ENCODE measurements around the gene RPS2.

The RPS2 gene

GRCh38 chr16:1971796-1972489 lies 7.3 kb upstream of the RPS2 start, which contains the start of gene TBL3 (continued):
- TF ChIP-seq EGR2 (tag by site-specific recombination; IDR thresholded peaks at IDR 0.05; ENCODE audit: low read depth) (peak; percentile 51), ZNF549 (tag by site-specific recombination; IDR thresholded peaks at IDR 0.05) (no peak), ZNF132 (tag by site-specific recombination; IDR thresholded peaks at IDR 0.05; ENCODE audit: borderline replicate concordance) (no peak), REPIN1 (tag by site-specific recombination; IDR thresholded peaks at IDR 0.05; ENCODE audit: low read depth) (no peak), PRDM6 (tag by site-specific recombination; IDR thresholded peaks at IDR 0.05) (no peak; the same call in 1 of the 2 replicates), KLF7 (tag by site-specific recombination; IDR thresholded peaks at IDR 0.05; ENCODE audit: borderline replicate concordance) (peak; percentile 67; the same call in 1 of the 2 replicates), ZNF639 (tag by site-specific recombination; IDR thresholded peaks at IDR 0.05) (peak; percentile 99), ZNF600 (tag by site-specific recombination; IDR thresholded peaks at IDR 0.05) (no peak; the same call in 1 of the 2 replicates), ZNF514 (tag by site-specific recombination; IDR thresholded peaks at IDR 0.05) (no peak), SALL2 (tag by site-specific recombination; IDR thresholded peaks at IDR 0.05; ENCODE audit: borderline replicate concordance) (no peak), ZNF324 (tag by site-specific recombination; IDR thresholded peaks at IDR 0.05) (peak; percentile 88), ZBTB20 (tag by site-specific recombination; IDR thresholded peaks at IDR 0.05) (peak; percentile 72), OSR2 (tag by site-specific recombination; IDR thresholded peaks at IDR 0.05) (no peak), WT1 (tag by site-specific recombination; IDR thresholded peaks at IDR 0.05) (peak; percentile 64), ZNF610 (tag by site-specific recombination; IDR thresholded peaks at IDR 0.05; ENCODE audit: borderline replicate concordance) (peak; percentile 49; the same call in 1 of the 2 replicates), ZNF394 (tag by site-specific recombination; IDR thresholded peaks at IDR 0.05; ENCODE audit: borderline replicate concordance) (peak; percentile 75; the same call in 1 of the 2 replicates), ZNF202 (tag by site-specific recombination; IDR thresholded peaks at IDR 0.05; ENCODE audit: borderline replicate concordance) (no peak), TCF7L2 (IDR thresholded peaks at IDR 0.05; ENCODE audit: borderline replicate concordance, low read depth, low read length) (no peak), ZNF175 (tag by site-specific recombination; IDR thresholded peaks at IDR 0.05) (no peak), ZNF266 (tag by site-specific recombination; IDR thresholded peaks at IDR 0.05; ENCODE audit: low read depth) (no peak), ZNF157 (tag by site-specific recombination; IDR thresholded peaks at IDR 0.05) (no peak), ZNF560 (tag by site-specific recombination; IDR thresholded peaks at IDR 0.05; ENCODE audit: borderline replicate concordance) (no peak), CTCF (tag by site-specific recombination; IDR thresholded peaks at IDR 0.05) (peak; percentile 30), ZNF423 (tag by site-specific recombination; IDR thresholded peaks at IDR 0.05) (no peak), ZNF473 (tag by site-specific recombination; IDR thresholded peaks at IDR 0.05) (no peak), ZNF10 (tag by site-specific recombination; IDR thresholded peaks at IDR 0.05) (peak; percentile 48; the same call in 1 of the 2 replicates), GFI1B (tag by site-specific recombination; IDR thresholded peaks at IDR 0.05) (no peak), ZBTB8A (tag by site-specific recombination; IDR thresholded peaks at IDR 0.05) (peak; percentile 68), ZNF558 (tag by site-specific recombination; IDR thresholded peaks at IDR 0.05) (no peak), ZNF24 (tag by site-specific recombination; IDR thresholded peaks at IDR 0.05) (peak; percentile 92), BCL6B (tag by site-specific recombination; IDR thresholded peaks at IDR 0.05) (peak; percentile 56; the same call in 1 of the 2 replicates), ZNF510 (tag by site-specific recombination; IDR thresholded peaks at IDR 0.05; ENCODE audit: insufficient replicate concordance) (no peak), ZSCAN4 (tag by site-specific recombination; IDR thresholded peaks at IDR 0.05) (0 out of 2 replicates have a peak, but pooled peaks have one; percentile 6), ZNF529 (tag by site-specific recombination; IDR thresholded peaks at IDR 0.05; ENCODE audit: insufficient replicate concordance) (no peak)
